ENCODE measurements around the gene PTCHD4.

PTCHD4 gene

GRCh38 chr6:48144021-48144420, 33.0 kb upstream of the PTCHD4 start:
- H2AFZ ChIP-seq (ENCODE audit: low read depth, low read length): no peak overlapping the region
- no peaks in the 10 kb centered on the region for H3K4me1 ChIP-seq (ENCODE audit: insufficient read depth, low read length)
- no peaks in the 10 kb centered on the region for H4K20me1 ChIP-seq (ENCODE audit: insufficient read depth, low read length)
- H3K79me2 ChIP-seq (ENCODE audit: insufficient read depth, low read length): no peaks in the 10 kb centered on the region
- H3K27me3 ChIP-seq (ENCODE audit: insufficient read depth, low read length, poor library complexity): no peaks in the 10 kb centered on the region
- DNase-seq (no peak), ATAC-seq (ENCODE audit: insufficient read depth, low read depth) (no peak)
- no peaks in the 10 kb centered on the region for H3K9me3 ChIP-seq (ENCODE audit: insufficient read depth, low read length, severe bottlenecking)
- TF ChIP-seq EZH2 (IDR thresholded peaks at IDR 0.05; ENCODE audit: borderline replicate concordance, low read depth, low read length, severe bottlenecking): no peak
- TF ChIP-seq, protein P1, sequence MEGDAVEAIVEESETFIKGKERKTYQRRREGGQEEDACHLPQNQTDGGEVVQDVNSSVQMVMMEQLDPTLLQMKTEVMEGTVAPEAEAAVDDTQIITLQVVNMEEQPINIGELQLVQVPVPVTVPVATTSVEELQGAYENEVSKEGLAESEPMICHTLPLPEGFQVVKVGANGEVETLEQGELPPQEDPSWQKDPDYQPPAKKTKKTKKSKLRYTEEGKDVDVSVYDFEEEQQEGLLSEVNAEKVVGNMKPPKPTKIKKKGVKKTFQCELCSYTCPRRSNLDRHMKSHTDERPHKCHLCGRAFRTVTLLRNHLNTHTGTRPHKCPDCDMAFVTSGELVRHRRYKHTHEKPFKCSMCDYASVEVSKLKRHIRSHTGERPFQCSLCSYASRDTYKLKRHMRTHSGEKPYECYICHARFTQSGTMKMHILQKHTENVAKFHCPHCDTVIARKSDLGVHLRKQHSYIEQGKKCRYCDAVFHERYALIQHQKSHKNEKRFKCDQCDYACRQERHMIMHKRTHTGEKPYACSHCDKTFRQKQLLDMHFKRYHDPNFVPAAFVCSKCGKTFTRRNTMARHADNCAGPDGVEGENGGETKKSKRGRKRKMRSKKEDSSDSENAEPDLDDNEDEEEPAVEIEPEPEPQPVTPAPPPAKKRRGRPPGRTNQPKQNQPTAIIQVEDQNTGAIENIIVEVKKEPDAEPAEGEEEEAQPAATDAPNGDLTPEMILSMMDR (IDR thresholded peaks at IDR 0.05; ENCODE audit: borderline replicate concordance, extremely low read depth, low read length, poor library complexity, severe bottlenecking): no peak
- no peak overlapping the region for H3K9ac ChIP-seq (ENCODE audit: low read depth, low read length)
- H3K4me3 ChIP-seq (ENCODE audit: low read depth in 1 of 2, low read length in 2 of 2): no peak overlapping the region
- no peak overlapping the region for H3K27ac ChIP-seq (ENCODE audit: low read length)
- no peaks in the 10 kb centered on the region for H3K36me3 ChIP-seq (ENCODE audit: insufficient read depth, low read length)
- H3K4me2 ChIP-seq (ENCODE audit: insufficient read depth, low read length): no peak overlapping the region

DNA sequence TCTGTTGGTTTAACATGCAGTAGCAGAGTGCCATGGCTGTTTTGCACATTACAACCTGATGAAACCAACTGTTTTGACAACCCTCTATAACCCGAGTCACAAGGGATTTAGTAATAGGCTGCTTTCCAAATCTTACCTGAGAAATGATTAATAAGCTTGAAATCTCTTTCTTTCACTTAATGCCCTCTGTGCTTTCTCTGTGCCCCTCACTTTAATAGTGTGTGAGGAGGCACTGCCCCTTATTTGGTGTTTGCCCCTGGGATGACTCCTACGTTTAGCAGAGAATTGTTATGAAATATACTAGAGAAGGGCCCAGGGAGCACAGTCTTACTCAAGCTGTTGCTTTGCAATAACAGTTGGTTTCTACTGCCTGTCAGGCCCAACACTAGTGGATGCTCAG, 31.0 kb upstream of the PTCHD4 start:
- no peak overlapping the region for H3K27ac ChIP-seq (ENCODE audit: low read length)
- DNase-seq: no peak
- H3K4me2 ChIP-seq (ENCODE audit: insufficient read depth, low read length): no peak overlapping the region
- no peaks in the 10 kb centered on the region for H3K4me1 ChIP-seq (ENCODE audit: insufficient read depth, low read length)
- H3K27me3 ChIP-seq (ENCODE audit: insufficient read depth, low read length, poor library complexity): no peaks in the 10 kb centered on the region
- H3K36me3 ChIP-seq (ENCODE audit: insufficient read depth, low read length): no peaks in the 10 kb centered on the region
- no peaks in the 10 kb centered on the region for H3K9me3 ChIP-seq (ENCODE audit: insufficient read depth, low read length, severe bottlenecking)
- H2AFZ ChIP-seq (ENCODE audit: low read depth, low read length): no peak overlapping the region
- no peak overlapping the region for H3K4me3 ChIP-seq (ENCODE audit: low read depth in 1 of 2, low read length in 2 of 2)
- H3K9ac ChIP-seq (ENCODE audit: low read depth, low read length): no peak overlapping the region
- no peaks in the 10 kb centered on the region for H4K20me1 ChIP-seq (ENCODE audit: insufficient read depth, low read length)
- ATAC-seq (ENCODE audit: insufficient read depth, low read depth): no peak
- TF ChIP-seq EZH2 (IDR thresholded peaks at IDR 0.05; ENCODE audit: borderline replicate concordance, low read depth, low read length, severe bottlenecking): no peak
- TF ChIP-seq, protein P1 (IDR thresholded peaks at IDR 0.05; ENCODE audit: borderline replicate concordance, extremely low read depth, low read length, poor library complexity, severe bottlenecking): no peak
- no peaks in the 10 kb centered on the region for H3K79me2 ChIP-seq (ENCODE audit: insufficient read depth, low read length)

- H3K9me3 ChIP-seq (ENCODE audit: insufficient read depth, low read length, severe bottlenecking): no peaks in the 10 kb centered on the region
- no peak for ATAC-seq (ENCODE audit: insufficient read depth, low read depth)
- H4K20me1 ChIP-seq (ENCODE audit: insufficient read depth, low read length): no peaks in the 10 kb centered on the region
- no peak overlapping the region for H3K4me2 ChIP-seq (ENCODE audit: insufficient read depth, low read length)
- H3K27me3 ChIP-seq (ENCODE audit: insufficient read depth, low read length, poor library complexity): no peaks in the 10 kb centered on the region
- no peak overlapping the region for H2AFZ ChIP-seq (ENCODE audit: low read depth, low read length)
- H3K4me1 ChIP-seq (ENCODE audit: insufficient read depth, low read length): no peaks in the 10 kb centered on the region
- no peak for DNase-seq
- H3K79me2 ChIP-seq (ENCODE audit: insufficient read depth, low read length): no peaks in the 10 kb centered on the region
- no peak for TF ChIP-seq EZH2 (IDR thresholded peaks at IDR 0.05; ENCODE audit: borderline replicate concordance, low read depth, low read length, severe bottlenecking)
- TF ChIP-seq, protein P1 (IDR thresholded peaks at IDR 0.05; ENCODE audit: borderline replicate concordance, extremely low read depth, low read length, poor library complexity, severe bottlenecking): no peak
- no peaks in the 10 kb centered on the region for H3K36me3 ChIP-seq (ENCODE audit: insufficient read depth, low read length)
- H3K27ac ChIP-seq (ENCODE audit: low read length): no peak overlapping the region
- H3K4me3 ChIP-seq (ENCODE audit: low read depth in 1 of 2, low read length in 2 of 2): no peak overlapping the region
- no peak overlapping the region for H3K9ac ChIP-seq (ENCODE audit: low read depth, low read length)
These were observed 29.0 kb upstream of the PTCHD4 start for GRCh38 chr6:48139818-48140614.
